SK-N-SH (cell line): Measurements from ENCODE around the gene PCK1. TPM values are rescaled to one million over a fixed set of nuclear protein-coding genes. Genes with fewer than 3 reads are reported as not detected.

Source experiments
- CTCF ChIA-PET: fragments of 300-600, 350-600 bp; formaldehyde crosslinking; extraction: SDS; loops from one replicate; lab custom pipeline; 2021; lab: Yijun Ruan, JAX
- POLR2A ChIA-PET: fragments of 350-600 bp; sonication (Branson Sonifier 250); formaldehyde crosslinking; extraction: SDS; loops from one replicate; lab custom pipeline; 2020; ENCODE audit warnings: antibody characterized with exemption, inconsistent platforms; lab: Yijun Ruan, JAX
- DNase-seq: peaks from one replicate; pipeline ENCODE4 v3.0.0; 2012
- H2AFZ ChIP-seq: fragments of 200-600 bp; sonication (generic); 2 replicates; pipeline ENCODE4 v1.8.1; 2016; ENCODE audit warnings: antibody characterized with exemption, mild to moderate bottlenecking, low read depth
- H3F3A ChIP-seq: fragments of 200-600 bp; sonication (generic); replicated peaks from 2 replicates; pipeline ENCODE3; 2016; ENCODE audit warnings: antibody characterized with exemption, mild to moderate bottlenecking; ENCODE audit not compliant: insufficient read depth
- H3K27ac ChIP-seq, 2 experiments: fragments of 200-500 bp in 1 of 2; fragments of 200-600 bp in 1 of 2; sonication (Bioruptor generic) in 1 of 2; sonication (generic), shearing (Covaris generic) in 1 of 2; 2 replicates each; pipeline versions ENCODE4 v1.5.1 to v1.6.1; 2014 to 2016; ENCODE audit warnings: low read depth in 2 of 2, inconsistent platforms in 1 of 2, low read length in 1 of 2, mild to moderate bottlenecking in 1 of 2, mixed read lengths in 1 of 2
- H3K27me3 ChIP-seq: fragments of 200-600 bp; sonication (generic), shearing (Covaris generic); 2 replicates; pipeline ENCODE4 v1.6.1; 2016; ENCODE audit warnings: mixed run types; ENCODE audit not compliant: insufficient read depth
- H3K36me3 ChIP-seq, 2 experiments: fragments of 200-500 bp in 1 of 2; fragments of 200-600 bp in 1 of 2; sonication (Bioruptor generic) in 1 of 2; sonication (generic) in 1 of 2; replicated peaks in 1 of 2; 2 replicates each; pipeline versions ENCODE3 to v1.5.1; 2014 to 2016; ENCODE audit warnings: low read length in 1 of 2, mild to moderate bottlenecking in 1 of 2; ENCODE audit not compliant: insufficient read depth in 2 of 2, control insufficient read depth in 1 of 2
- H3K4me1 ChIP-seq, 2 experiments: fragments of 200-500 bp in 1 of 2; fragments of 200-600 bp in 1 of 2; sonication (Bioruptor generic) in 1 of 2; sonication (generic), shearing (Covaris generic) in 1 of 2; 2 replicates each; pipeline versions ENCODE4 v1.5.1 to v1.6.1; 2014 to 2016; ENCODE audit warnings: low read depth in 1 of 2, low read length in 1 of 2, mixed run types in 1 of 2; ENCODE audit not compliant: insufficient read depth in 2 of 2, control insufficient read depth in 1 of 2
- H3K4me2 ChIP-seq: fragments of 200-600 bp; sonication (generic), shearing (Covaris generic); 2 replicates; pipeline ENCODE4 v1.6.1; 2017; ENCODE audit warnings: mixed run types
- H3K4me3 ChIP-seq, 2 experiments: fragments of 200-500 bp in 1 of 2; fragments of 200-600 bp in 1 of 2; sonication (Bioruptor generic) in 1 of 2; sonication (generic), shearing (Covaris generic) in 1 of 2; 2 replicates each; pipeline versions ENCODE4 v1.5.1 to v1.8.1; 2014 to 2016; ENCODE audit warnings: low read depth in 2 of 2, inconsistent platforms in 1 of 2, low read length in 1 of 2, mild to moderate bottlenecking in 1 of 2, mixed read lengths in 1 of 2, moderate library complexity in 1 of 2
- H3K79me2 ChIP-seq: fragments of 200-600 bp; sonication (generic); 2 replicates; pipeline ENCODE4 v1.8.1; 2017; ENCODE audit warnings: mild to moderate bottlenecking; ENCODE audit not compliant: insufficient read depth
- H3K9ac ChIP-seq: fragments of 200-600 bp; sonication (generic); 2 replicates; pipeline ENCODE4 v1.6.1; 2017; ENCODE audit warnings: mixed run types
- H3K9me2 ChIP-seq: fragments of 200-600 bp; sonication (generic); 2 replicates; pipeline ENCODE4 v1.6.1; 2017; ENCODE audit warnings: mixed run types
- H3K9me3 ChIP-seq: fragments of 200-600 bp; sonication (generic); 2 replicates; pipeline ENCODE4 v1.6.1; 2017; ENCODE audit warnings: mixed run types, mild to moderate bottlenecking, moderate library complexity
- H4K20me1 ChIP-seq: fragments of 200-600 bp; sonication (generic); 2 replicates; pipeline ENCODE4 v1.6.1; 2017; ENCODE audit warnings: mild to moderate bottlenecking, mixed run types; ENCODE audit not compliant: insufficient read depth
- CTCF ChIP-seq: fragments of 200-600 bp; sonication (generic); IDR thresholded peaks from 2 replicates; pipeline ENCODE4 v1.6.1; 2017; ENCODE audit warnings: antibody characterized with exemption, mild to moderate bottlenecking, moderate library complexity
- ELF1 ChIP-seq: IDR thresholded peaks from 2 replicates; pipeline ENCODE4 v1.4.0; 2012
- EP300 ChIP-seq, 2 experiments: IDR thresholded peaks; 2 replicates each; pipeline versions ENCODE4 v1.4.0 to v1.6.1; 2012; ENCODE audit warnings: borderline replicate concordance in 1 of 2, low read depth in 1 of 2, low read length in 1 of 2
- EZH2phosphoT487 ChIP-seq: fragments of 200-600 bp; sonication (generic); IDR thresholded peaks from 2 replicates; pipeline ENCODE4 v1.6.1; 2017; ENCODE audit warnings: low read depth, mixed run types, mild to moderate bottlenecking, antibody characterized with exemption, moderate library complexity, borderline replicate concordance
- FOXJ3 ChIP-seq: sonication (generic); formaldehyde crosslinking; IDR thresholded peaks from 2 replicates; pipeline ENCODE4 v1.5.1; 2020; ENCODE audit warnings: mild to moderate bottlenecking, missing genetic modification reagents
- FOXM1 ChIP-seq: IDR thresholded peaks from 2 replicates; pipeline ENCODE4 v1.4.0; 2012; ENCODE audit warnings: low read depth, mild to moderate bottlenecking
- IRF3 ChIP-seq: fragments of 150-350 bp; IDR thresholded peaks from 2 replicates; pipeline ENCODE4 v1.6.1; 2016; ENCODE audit warnings: mild to moderate bottlenecking, low read depth, low read length
- MAX ChIP-seq: IDR thresholded peaks from 2 replicates; pipeline ENCODE4 v1.4.0; 2012; ENCODE audit warnings: low read depth
- NFIC ChIP-seq: IDR thresholded peaks from 2 replicates; pipeline ENCODE4 v1.4.0; 2012; ENCODE audit warnings: borderline replicate concordance
- PBX3 ChIP-seq: IDR thresholded peaks from 2 replicates; pipeline ENCODE4; 2012
- POLR2AphosphoS5 ChIP-seq: IDR thresholded peaks from 2 replicates; pipeline ENCODE4 v1.6.1; 2012; ENCODE audit warnings: low read depth, low read length
- RAD21 ChIP-seq: IDR thresholded peaks from 2 replicates; pipeline ENCODE4 v1.6.1; 2012; ENCODE audit warnings: mild to moderate bottlenecking, low read length
- RCOR1 ChIP-seq: fragments of 150-350 bp; IDR thresholded peaks from 2 replicates; pipeline ENCODE4 v1.6.1; 2017; ENCODE audit warnings: antibody characterized with exemption, low read length
- REST ChIP-seq: IDR thresholded peaks from 2 replicates; pipeline ENCODE4 v1.6.1; 2012; ENCODE audit warnings: mild to moderate bottlenecking, low read depth, low read length, moderate library complexity
- SMC3 ChIP-seq: IDR thresholded peaks from 2 replicates; pipeline ENCODE4 v1.6.1; 2012; ENCODE audit warnings: low read depth, low read length, improper control_type of control experiment
- TAF1 ChIP-seq: IDR thresholded peaks from 2 replicates; pipeline ENCODE4 v1.6.1; 2012; ENCODE audit warnings: low read depth, mild to moderate bottlenecking, low read length, moderate library complexity, borderline replicate concordance
- USF1 ChIP-seq: IDR thresholded peaks from 2 replicates; pipeline ENCODE4 v1.4.0; 2012; ENCODE audit warnings: low read depth, borderline replicate concordance
- USF2 ChIP-seq: fragments of 150-350 bp; IDR thresholded peaks from 2 replicates; pipeline ENCODE4 v1.6.1; 2017; ENCODE audit warnings: antibody characterized with exemption, low read length, low read depth, borderline replicate concordance
- ZBTB33 ChIP-seq: IDR thresholded peaks from 2 replicates; pipeline ENCODE4 v1.4.0; 2012; ENCODE audit warnings: low read depth, borderline replicate concordance
- WGBS: methylation state at CpG from one replicate; pipeline ENCODE4 v1.1.6; 2017; ENCODE audit warnings: low lambda C conversion rate; 5-methylcytosine and 5-hydroxymethylcytosine counted together
- polyA plus RNA-seq, 3 experiments: library from polyadenylated mRNA; depleted of rRNA; stranded (reverse); fragments of >200 nt; gene quantifications; 2 replicates each; pipeline ENCODE4 v1.2.3, GENCODE V29; 2012

The PCK1 gene
- polyA plus RNA-seq, 1 of the 3 experiments (the other 2 are of a cell fraction): not detected

- Histone ChIP-seq H3K36me3 (no peaks in the 10 kb centered on the region), H2AFZ (no peak overlapping the region), H3K79me2 (no peaks in the 10 kb centered on the region), H4K20me1 (no peaks in the 10 kb centered on the region), H3K27ac (no peak overlapping the region), H3K27me3 (peaks cover 34% of the 10 kb centered on the region), H3K4me3 (no peak overlapping the region), H3K4me1 (no peaks in the 10 kb centered on the region), H3K4me2 (no peak overlapping the region), H3F3A (no peaks in the 10 kb centered on the region), H3K9me3 (no peaks in the 10 kb centered on the region), H3K9ac (no peak overlapping the region), H3K9me2 (no peaks in the 10 kb centered on the region)
- 37% methylated on average over 7 of the region's 8 CpGs for WGBS
- ChIA-PET CTCF (interaction anchor here (1.0 kb wide), 1 partner anchor 44 kb away, joined by 5 read pairs; no protein-coding TSS in a partner anchor), POLR2A (no interaction called here)
- DNase-seq: no peak
- TF ChIP-seq RCOR1 (no peak), NFIC (no peak), EP300 (IDR thresholded peaks at IDR 0.05; ENCODE audit: borderline replicate concordance in 1 of 2, low read depth in 1 of 2, low read length in 1 of 2) (no peak), MAX (no peak), IRF3 (no peak), FOXJ3 (CRISPR knock-in tag) (no peak), ZBTB33 (no peak), ELF1 (no peak), REST (no peak), USF2 (no peak), CTCF (no peak), EZH2phosphoT487 (no peak), USF1 (no peak), TAF1 (no peak), RAD21 (no peak), PBX3 (no peak), SMC3 (no peak), FOXM1 (no peak), POLR2AphosphoS5 (no peak)
These were observed 1.0 kb upstream of the PCK1 start for GRCh38 chr20:57559658-57560553.
